C4-2B (cell line): ENCODE data around the gene FGF23.

Source experiments
- H3K27ac ChIP-seq: fragments of 450-650 bp; 2 replicates; pipeline ENCODE4 v1.5.1; 2017
- ZFX ChIP-seq: fragments of 450-650 bp; IDR thresholded peaks from 2 replicates; pipeline ENCODE4 v1.6.1; 2017
- TF ChIP-seq, protein P1 (sequence below): fragments of 450-650 bp; conservative IDR thresholded peaks from 2 replicates; pipeline ENCODE4 v1.5.1; 2017; ENCODE audit warnings: mild to moderate bottlenecking

Gene FGF23

DNA sequence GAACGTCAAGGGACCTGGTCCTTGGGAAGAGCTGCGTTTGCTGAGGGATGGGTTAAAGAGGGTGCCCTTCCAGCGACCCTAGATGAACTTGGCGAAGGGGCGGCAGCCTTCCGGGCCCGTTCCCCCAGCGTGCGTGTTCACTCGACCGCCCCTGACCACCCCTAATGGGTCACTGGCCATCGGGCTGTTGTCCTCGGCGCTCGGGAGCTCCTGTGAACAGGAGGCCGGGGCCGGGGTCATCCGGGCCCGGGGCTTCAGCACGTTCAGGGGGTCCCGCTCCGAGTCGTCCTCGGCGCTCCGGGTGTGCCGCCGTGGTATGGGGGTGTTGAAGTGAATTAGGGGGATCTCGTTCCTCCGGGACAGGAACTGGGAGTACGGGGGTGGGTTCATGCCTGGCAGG is 9.2 kb downstream of the FGF23 start:
- no peak overlapping the region for H3K27ac ChIP-seq
- TF ChIP-seq, protein P1, sequence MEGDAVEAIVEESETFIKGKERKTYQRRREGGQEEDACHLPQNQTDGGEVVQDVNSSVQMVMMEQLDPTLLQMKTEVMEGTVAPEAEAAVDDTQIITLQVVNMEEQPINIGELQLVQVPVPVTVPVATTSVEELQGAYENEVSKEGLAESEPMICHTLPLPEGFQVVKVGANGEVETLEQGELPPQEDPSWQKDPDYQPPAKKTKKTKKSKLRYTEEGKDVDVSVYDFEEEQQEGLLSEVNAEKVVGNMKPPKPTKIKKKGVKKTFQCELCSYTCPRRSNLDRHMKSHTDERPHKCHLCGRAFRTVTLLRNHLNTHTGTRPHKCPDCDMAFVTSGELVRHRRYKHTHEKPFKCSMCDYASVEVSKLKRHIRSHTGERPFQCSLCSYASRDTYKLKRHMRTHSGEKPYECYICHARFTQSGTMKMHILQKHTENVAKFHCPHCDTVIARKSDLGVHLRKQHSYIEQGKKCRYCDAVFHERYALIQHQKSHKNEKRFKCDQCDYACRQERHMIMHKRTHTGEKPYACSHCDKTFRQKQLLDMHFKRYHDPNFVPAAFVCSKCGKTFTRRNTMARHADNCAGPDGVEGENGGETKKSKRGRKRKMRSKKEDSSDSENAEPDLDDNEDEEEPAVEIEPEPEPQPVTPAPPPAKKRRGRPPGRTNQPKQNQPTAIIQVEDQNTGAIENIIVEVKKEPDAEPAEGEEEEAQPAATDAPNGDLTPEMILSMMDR: no peak
- no peak for TF ChIP-seq ZFX

DNA sequence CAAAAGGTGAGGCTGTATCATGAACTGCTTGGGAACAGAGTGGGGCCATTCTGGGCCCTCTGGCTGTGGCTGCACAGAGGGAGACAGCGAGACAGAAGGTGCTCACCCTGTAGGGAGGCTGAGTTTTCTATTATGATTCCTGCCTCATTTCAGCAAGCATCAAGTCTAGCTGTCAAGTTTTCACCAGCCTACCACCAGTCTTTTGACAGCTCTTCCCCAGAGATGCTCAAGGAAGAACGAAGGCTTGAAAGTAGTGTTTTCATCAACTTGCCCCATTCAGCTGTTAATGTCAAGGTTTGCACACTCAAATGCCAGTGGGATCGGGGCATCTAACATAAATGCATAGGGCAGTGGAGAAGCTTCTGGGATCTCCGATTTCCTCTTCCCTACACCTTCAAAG is 10.0 kb downstream of the FGF23 start:
- TF ChIP-seq, protein P1: no peak
- no peak for TF ChIP-seq ZFX
- no peak overlapping the region for H3K27ac ChIP-seq

DNA sequence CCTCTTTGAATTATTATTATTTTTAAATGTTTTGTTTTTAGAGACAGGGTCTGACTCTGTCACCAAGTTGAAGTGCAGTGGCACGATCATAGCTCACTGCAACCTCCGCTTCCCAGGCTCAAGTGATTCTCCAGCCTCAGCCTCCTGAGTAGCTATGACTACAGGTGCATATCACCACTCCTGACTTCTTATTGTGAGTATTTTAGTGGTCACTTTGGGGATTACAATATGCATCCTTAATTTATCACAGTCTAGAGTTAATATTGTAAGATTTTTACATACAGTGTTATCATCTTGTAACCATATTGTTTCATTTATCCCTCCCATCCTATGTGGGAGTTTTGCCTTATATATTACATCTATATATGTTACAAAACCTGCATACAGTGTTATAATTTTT is 13.4 kb downstream of the FGF23 start:
- no peak overlapping the region for H3K27ac ChIP-seq
- TF ChIP-seq, protein P1: no peak
- no peak for TF ChIP-seq ZFX

DNA sequence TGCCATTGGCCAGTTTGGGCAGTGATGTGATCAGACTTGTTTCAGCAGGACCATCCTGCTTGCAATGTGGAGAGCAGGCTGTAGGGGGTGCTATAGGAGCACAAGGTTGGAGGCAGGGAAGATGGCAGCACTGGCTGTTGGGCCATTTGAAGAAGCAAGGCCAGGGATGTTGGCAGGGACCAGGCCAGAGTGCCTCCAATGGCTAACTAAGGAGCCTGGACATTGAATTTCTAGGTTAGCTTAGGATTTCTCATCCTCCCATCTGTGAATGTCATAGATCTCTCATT is 23.5 kb downstream of the FGF23 start:
- H3K27ac ChIP-seq: no peak overlapping the region
- TF ChIP-seq ZFX: no peak
- TF ChIP-seq, protein P1: peak; percentile 64

DNA sequence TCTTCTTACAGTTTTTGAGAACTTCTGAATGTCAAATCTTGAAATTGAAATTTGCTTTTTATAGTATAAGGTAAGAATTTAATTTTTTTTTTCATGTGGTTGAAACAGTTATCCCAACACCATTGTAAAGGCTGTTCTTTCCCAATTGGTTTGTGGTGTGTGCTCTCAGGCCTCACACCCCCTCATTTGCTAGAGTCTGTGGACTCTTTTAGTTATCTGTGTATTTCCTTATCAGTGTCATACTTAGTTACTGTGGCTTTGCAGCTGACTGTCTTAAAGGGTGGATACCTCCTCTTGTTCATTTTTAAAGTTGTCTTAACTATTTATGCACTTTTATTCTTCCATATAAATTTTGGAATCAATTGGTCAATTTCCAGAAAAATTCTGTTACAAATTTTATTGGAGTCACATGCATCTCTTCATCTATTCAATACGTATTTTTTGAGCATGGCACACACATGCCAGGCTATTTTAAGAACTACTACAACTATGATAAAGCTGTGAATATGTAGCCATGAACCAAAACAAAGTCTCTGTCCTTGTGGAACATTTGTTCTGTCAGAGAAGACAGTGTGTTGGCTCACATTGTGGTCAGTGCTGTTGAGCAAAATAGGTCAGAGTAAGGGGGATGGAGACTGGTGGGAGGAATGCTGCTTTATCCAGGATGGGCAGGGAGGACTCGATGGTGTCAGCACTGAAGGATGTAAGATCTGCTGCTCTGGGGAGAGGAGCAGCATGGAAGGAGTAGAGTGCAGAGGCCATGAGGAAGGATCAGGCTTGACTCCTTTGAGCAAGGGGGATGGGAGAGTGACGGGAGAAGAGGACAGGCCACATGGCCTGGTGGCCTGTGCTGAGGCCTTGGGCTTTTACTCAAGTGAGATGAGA is 24.1 kb downstream of the FGF23 start:
- no peak for TF ChIP-seq ZFX
- TF ChIP-seq, protein P1: no peak

DNA sequence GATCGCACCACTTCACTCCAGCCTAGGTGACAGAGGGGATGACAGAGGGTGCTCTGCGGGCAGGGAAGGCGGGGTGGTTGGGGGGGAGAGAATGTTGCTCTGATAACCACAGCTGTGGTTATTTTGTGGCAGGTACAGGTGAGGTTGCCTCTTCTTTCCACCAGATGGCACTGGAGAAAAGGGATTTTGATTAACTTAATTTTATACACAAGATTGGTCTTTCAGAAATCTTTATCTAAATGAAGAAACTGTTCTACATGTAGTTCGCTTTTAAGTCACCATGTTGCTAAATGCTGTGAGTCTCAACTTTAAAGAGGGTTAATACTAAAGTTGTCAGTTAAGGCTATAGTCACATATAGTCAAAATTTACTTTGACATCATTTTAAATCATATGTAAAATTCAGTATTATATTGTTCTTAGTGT is 25.7 kb downstream of the FGF23 start:
- TF ChIP-seq, protein P1: peak; percentile 83
- no peak for TF ChIP-seq ZFX
- H3K27ac ChIP-seq: no peak overlapping the region

More for the DNA sequence above, 24.1 kb downstream of the FGF23 start:
- H3K27ac ChIP-seq: no peak overlapping the region

DNA sequence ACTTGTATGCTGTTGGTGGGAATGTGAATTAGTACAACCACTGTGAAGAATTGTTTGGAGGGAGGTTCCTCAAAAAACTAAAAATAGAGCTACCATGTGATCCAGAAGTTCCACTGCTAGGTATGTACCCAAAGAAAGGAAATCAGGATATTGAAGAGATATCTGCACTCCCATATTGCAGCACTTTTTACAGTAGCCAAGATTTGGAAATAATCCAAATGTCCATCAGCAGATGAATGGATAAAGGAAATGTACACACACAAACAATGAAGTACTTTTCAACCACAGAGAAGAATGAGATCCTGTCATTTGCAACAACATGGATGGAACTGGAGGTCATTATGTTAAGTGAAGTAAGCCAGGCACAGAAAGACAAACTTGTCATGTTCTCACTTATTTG is 32.6 kb downstream of the FGF23 start:
- no peak overlapping the region for H3K27ac ChIP-seq
- TF ChIP-seq, protein P1: no peak
- TF ChIP-seq ZFX: no peak
